H9 (cell line): ENCODE measurements around the gene GRIP2. TPM values are rescaled to one million over a fixed set of nuclear protein-coding genes. Genes with fewer than 3 reads are reported as not detected.

ENCODE experiments used
- DNase-seq: peaks from one replicate; pipeline ENCODE4 v3.0.0-alpha.2; 2017
- H2AFZ ChIP-seq: one replicate; pipeline ENCODE4 v1.6.1; 2013; ENCODE audit warnings: mild to moderate bottlenecking, low read length, control low read depth, moderate library complexity
- H2AK5ac ChIP-seq: 2 replicates; pipeline ENCODE4 v1.6.1; 2013; ENCODE audit warnings: low read length, control low read depth, mixed read lengths; ENCODE audit not compliant: insufficient read length
- H2BK120ac ChIP-seq: one replicate; pipeline ENCODE4 v1.6.1; 2013; ENCODE audit warnings: low read depth, mild to moderate bottlenecking, low read length, control low read depth, inconsistent platforms; ENCODE audit not compliant: poor library complexity, severe bottlenecking
- H2BK12ac ChIP-seq: 2 replicates; pipeline ENCODE4 v1.6.1; 2013; ENCODE audit warnings: low read length, control low read depth, mixed read lengths, low read depth; ENCODE audit not compliant: insufficient read length
- H2BK15ac ChIP-seq: 2 replicates; pipeline ENCODE4 v1.6.1; 2013; ENCODE audit warnings: low read depth, low read length, control low read depth
- H2BK20ac ChIP-seq: one replicate; pipeline ENCODE4 v1.6.1; 2013; ENCODE audit warnings: low read depth, mild to moderate bottlenecking, low read length, control low read depth, inconsistent platforms; ENCODE audit not compliant: poor library complexity, severe bottlenecking
- H2BK5ac ChIP-seq: 2 replicates; pipeline ENCODE4 v1.6.1; 2013; ENCODE audit warnings: low read length, control low read depth, mixed read lengths; ENCODE audit not compliant: insufficient read length
- H3K14ac ChIP-seq: 2 replicates; pipeline ENCODE4 v1.6.1; 2013; ENCODE audit warnings: low read length, control low read depth; ENCODE audit not compliant: insufficient read depth
- H3K18ac ChIP-seq: 2 replicates; pipeline ENCODE4 v1.6.1; 2013; ENCODE audit warnings: low read depth, mild to moderate bottlenecking, mixed read lengths, low read length, control low read depth; ENCODE audit not compliant: insufficient read length
- H3K23ac ChIP-seq: 2 replicates; pipeline ENCODE4 v1.6.1; 2013; ENCODE audit warnings: low read length, control low read depth, mixed read lengths, low read depth; ENCODE audit not compliant: insufficient read length
- H3K23me2 ChIP-seq: 2 replicates; pipeline ENCODE4 v1.6.1; 2013; ENCODE audit warnings: low read depth, mild to moderate bottlenecking, mixed read lengths, low read length, control low read depth; ENCODE audit not compliant: insufficient read length, poor library complexity, severe bottlenecking
- H3K27ac ChIP-seq: 2 replicates; pipeline ENCODE4 v1.5.1; 2013; ENCODE audit warnings: low read length, control low read depth, mixed read lengths, low read depth; ENCODE audit not compliant: insufficient read length
- H3K27me3 ChIP-seq: 2 replicates; pipeline ENCODE4 v1.6.1; 2013; ENCODE audit warnings: low read length, control low read depth, inconsistent platforms; ENCODE audit not compliant: insufficient read depth
- H3K4ac ChIP-seq: 2 replicates; pipeline ENCODE4 v1.6.1; 2013; ENCODE audit warnings: low read depth, mild to moderate bottlenecking, control low read depth, inconsistent platforms, low read length, moderate library complexity
- H3K4me1 ChIP-seq: 2 replicates; pipeline ENCODE4 v1.6.1; 2013; ENCODE audit warnings: low read length, control low read depth, inconsistent platforms; ENCODE audit not compliant: insufficient read depth
- H3K4me2 ChIP-seq: 2 replicates; pipeline ENCODE4 v1.6.1; 2013; ENCODE audit warnings: low read length, control low read depth, mixed read lengths; ENCODE audit not compliant: insufficient read length, insufficient read depth
- H3K56ac ChIP-seq: 2 replicates; pipeline ENCODE4 v1.6.1; 2013; ENCODE audit warnings: low read depth, mild to moderate bottlenecking, mixed read lengths, low read length, control low read depth; ENCODE audit not compliant: insufficient read length
- H3K79me1 ChIP-seq: 2 replicates; pipeline ENCODE4 v1.6.1; 2013; ENCODE audit warnings: low read depth, mild to moderate bottlenecking, moderate library complexity, low read length, control low read depth, inconsistent platforms; ENCODE audit not compliant: insufficient read depth, poor library complexity, severe bottlenecking
- H3K79me2 ChIP-seq: 2 replicates; pipeline ENCODE4 v1.6.1; 2013; ENCODE audit warnings: low read length, control low read depth, inconsistent platforms; ENCODE audit not compliant: insufficient read depth
- H3K9ac ChIP-seq: 2 replicates; pipeline ENCODE4 v1.6.1; 2013; ENCODE audit warnings: low read length, control low read depth, mixed read lengths; ENCODE audit not compliant: insufficient read length; ENCODE audit errors: extremely low read depth
- H3K9me3 ChIP-seq: one replicate; pipeline ENCODE4 v1.6.1; 2013; ENCODE audit warnings: low read depth, low read length, inconsistent platforms; ENCODE audit not compliant: control insufficient read depth
- H3T11ph ChIP-seq: one replicate; pipeline ENCODE4 v1.6.1; 2013; ENCODE audit warnings: mild to moderate bottlenecking, low read length, control low read depth, inconsistent platforms
- H4K20me1 ChIP-seq: one replicate; pipeline ENCODE4 v1.6.1; 2013; ENCODE audit not compliant: control insufficient read depth, insufficient read length, insufficient read depth
- H4K5ac ChIP-seq: 2 replicates; pipeline ENCODE4 v1.6.1; 2013; ENCODE audit warnings: low read depth, mild to moderate bottlenecking, mixed read lengths, low read length, control low read depth; ENCODE audit not compliant: insufficient read length
- H4K8ac ChIP-seq: replicated peaks from 2 replicates; pipeline ENCODE4 v1.6.1; 2013; ENCODE audit warnings: low read length, control low read depth, mixed read lengths, low read depth; ENCODE audit not compliant: insufficient read length
- H4K91ac ChIP-seq: 2 replicates; pipeline ENCODE4 v1.6.1; 2013; ENCODE audit warnings: low read depth, mild to moderate bottlenecking, moderate library complexity, mixed read lengths, low read length, control low read depth; ENCODE audit not compliant: insufficient read length
- H3K27ac Mint-ChIP-seq, 3 experiments: 2 replicates in 2 of 3; 3 replicates in 1 of 3; pipeline ENCODE4 v1.8.0; 2020 to 2021; ENCODE audit warnings: mixed read lengths in 3 of 3, mild to moderate bottlenecking in 1 of 3, moderate library complexity in 1 of 3
- H3K27me3 Mint-ChIP-seq: 2 replicates; pipeline ENCODE4 v1.8.0; 2021; ENCODE audit warnings: low read depth, mild to moderate bottlenecking, moderate library complexity, mixed read lengths
- H3K36me3 Mint-ChIP-seq, 3 experiments: 2 replicates in 2 of 3; 3 replicates in 1 of 3; pipeline ENCODE4 v1.8.0; 2020 to 2021; ENCODE audit warnings: low read depth in 3 of 3, mixed read lengths in 3 of 3; ENCODE audit not compliant: insufficient read depth in 1 of 3
- H3K4me1 Mint-ChIP-seq, 2 experiments: 2 replicates each; pipeline ENCODE4 v1.8.0; 2020; ENCODE audit warnings: mixed read lengths in 2 of 2
- H3K4me3 Mint-ChIP-seq, 2 experiments: 2 replicates in 1 of 2; 3 replicates in 1 of 2; pipeline ENCODE4 v1.8.0; 2020 to 2021; ENCODE audit warnings: mild to moderate bottlenecking in 2 of 2, mixed read lengths in 2 of 2, moderate library complexity in 1 of 2
- H3K9me3 Mint-ChIP-seq, 2 experiments: 2 replicates in 1 of 2; 3 replicates in 1 of 2; pipeline ENCODE4 v1.8.0; 2020; ENCODE audit warnings: mild to moderate bottlenecking in 2 of 2, mixed read lengths in 2 of 2, moderate library complexity in 1 of 2
- CTCF ChIP-seq: fragments of 200-600 bp; sonication (generic); conservative IDR thresholded peaks from 3 replicates; pipeline ENCODE4 v1.8.0; 2021; ENCODE audit warnings: antibody characterized with exemption, mild to moderate bottlenecking
- WGBS: extraction: QIAGEN DNeasy Blood & Tissue Kit; methylation state at CpG from one replicate; pipeline ENCODE4 v1.1.7; 2013; ENCODE audit warnings: missing lambda C conversion rate, low lambda C conversion rate, mixed read lengths; ENCODE audit not compliant: insufficient read length; ENCODE audit errors: extremely low coverage; 5-methylcytosine and 5-hydroxymethylcytosine counted together
- total RNA-seq: library from RNA; stranded (reverse); gene quantifications from 2 replicates; pipeline ENCODE4 v1.2.1, GENCODE V29; 2021

GRIP2 gene
- total RNA-seq, 1 experiment from 2014 or later: 3.1 TPM

DNA sequence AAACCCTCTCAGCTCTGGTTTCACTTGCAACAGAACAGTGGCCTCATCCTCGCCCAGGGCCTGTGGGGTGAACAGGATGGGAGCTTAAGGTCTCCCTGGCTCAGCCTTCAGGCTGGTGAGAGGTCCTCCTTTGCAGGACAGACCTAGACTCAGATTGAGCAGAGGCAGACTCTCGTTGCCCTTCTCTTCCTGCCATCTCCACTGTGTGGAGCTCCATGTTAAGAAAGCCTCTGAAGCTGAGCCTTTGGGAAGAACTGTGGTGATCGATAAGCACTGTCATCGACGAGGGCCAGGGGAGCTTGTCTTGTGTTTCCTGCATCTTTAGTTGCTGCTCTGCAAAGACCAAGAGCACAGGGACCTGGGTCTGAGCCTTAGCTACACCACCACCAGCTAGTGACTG, 37.8 kb upstream of the GRIP2 start:
- Histone ChIP-seq H2BK120ac (no peak overlapping the region), H3K79me1 (no peaks in the 10 kb centered on the region), H3T11ph (no peak overlapping the region), H3K18ac (no peak overlapping the region), H2BK5ac (no peak overlapping the region), H2BK15ac (no peak overlapping the region), H3K9me3 (no peaks in the 10 kb centered on the region), H2BK12ac (no peak overlapping the region), H3K23me2 (no peaks in the 10 kb centered on the region), H3K4me2 (no peak overlapping the region), H4K5ac (no peak overlapping the region), H3K79me2 (no peaks in the 10 kb centered on the region), H2AK5ac (no peak overlapping the region), H3K56ac (no peak overlapping the region), H4K8ac (no peak overlapping the region), H4K20me1 (peaks cover 6% of the 10 kb centered on the region), H3K4ac (no peak overlapping the region), H3K4me1 (no peaks in the 10 kb centered on the region; the same call in 1 of the 2 replicates), H3K23ac (no peak overlapping the region), H3K27ac (no peak overlapping the region), H4K91ac (no peak overlapping the region), H3K14ac (no peak overlapping the region; the same call in 1 of the 2 replicates), H3K27me3 (no peaks in the 10 kb centered on the region), H2AFZ (no peak overlapping the region), H2BK20ac (no peak overlapping the region), H3K9ac (no peak overlapping the region)
- no CpG with 5 or more reads among the region's 5 CpGs for WGBS
- Mint-ChIP-seq H3K27me3 (peaks cover 12% of the 10 kb centered on the region), H3K36me3 (no peaks in the 10 kb centered on the region; a peak in 1 of 7 replicates), H3K9me3 (no peaks in the 10 kb centered on the region), H3K27ac (no peak overlapping the region), H3K4me3 (no peak overlapping the region; a peak in 1 of 5 replicates), H3K4me1 (peaks cover 11 to 13% of the 10 kb centered on the region in 2 experiments)
- no peak for DNase-seq
- TF ChIP-seq CTCF: peak; percentile 13; the same call in 1 of the 3 replicates
